HG03571 (cell line): ENCODE measurements around the gene SLC35A3.
"Not testable (repeated sequence)": the region's sequence is repeated elsewhere in the genome, so short reads cannot be mapped to it uniquely, and the experiment has no call there.

ENCODE experiments used
- ATAC-seq: cut with Tn5 transposase; IDR thresholded peaks from one replicate; pipeline ENCODE4 v1.9.1; 2021; ENCODE audit not compliant: unreplicated experiment

The SLC35A3 gene

DNA sequence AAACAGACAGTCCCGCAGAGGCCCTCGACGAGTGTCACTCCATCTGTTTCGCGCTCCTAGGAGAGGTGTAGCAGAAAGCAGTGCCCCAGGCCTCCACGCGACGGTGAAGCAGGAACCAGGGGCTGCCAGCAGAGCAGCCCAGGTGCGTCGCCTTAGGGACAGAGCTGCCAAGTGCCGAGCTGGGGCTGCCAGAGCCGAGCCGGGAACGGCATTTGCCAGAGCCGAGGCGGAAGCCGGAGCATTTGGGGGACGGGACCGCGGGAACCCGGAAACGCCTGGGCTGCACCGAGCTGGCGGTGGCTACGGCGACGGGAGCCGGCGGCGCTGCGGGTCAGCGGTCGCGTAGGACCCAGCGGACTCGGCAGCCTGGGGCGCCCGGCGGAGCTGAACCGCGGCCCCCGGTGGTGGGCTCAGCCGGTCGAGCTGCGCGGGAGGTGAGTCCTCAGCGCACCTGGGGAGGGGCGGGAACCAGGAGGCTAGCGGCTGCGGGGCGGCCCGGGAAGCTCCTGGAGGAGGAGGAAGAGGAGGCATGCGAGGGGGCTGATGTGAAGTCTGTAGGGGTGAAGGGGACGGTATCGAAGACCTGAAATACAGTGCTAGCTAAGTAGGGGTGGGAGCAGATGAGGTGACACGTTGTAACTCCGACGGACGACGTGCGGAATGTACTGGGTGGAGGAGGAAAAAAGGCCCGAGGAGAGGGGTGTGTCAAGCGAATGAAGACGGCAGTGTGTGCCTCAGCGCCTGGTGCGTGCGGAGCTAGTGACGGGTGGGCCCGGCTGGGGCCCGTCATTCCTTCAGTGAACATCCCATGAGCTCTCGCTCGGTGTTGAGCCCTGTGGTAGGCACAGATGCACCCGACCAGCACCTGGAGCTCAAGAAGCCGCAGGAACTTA, at the start of gene SLC35A3:
TSS of gene SLC35A3 (plus strand) at position 268 of the 893 bp plus-strand sequence. CDS start 23,559 bp downstream, outside the sequence.
- peak; percentile 93 for ATAC-seq

DNA sequence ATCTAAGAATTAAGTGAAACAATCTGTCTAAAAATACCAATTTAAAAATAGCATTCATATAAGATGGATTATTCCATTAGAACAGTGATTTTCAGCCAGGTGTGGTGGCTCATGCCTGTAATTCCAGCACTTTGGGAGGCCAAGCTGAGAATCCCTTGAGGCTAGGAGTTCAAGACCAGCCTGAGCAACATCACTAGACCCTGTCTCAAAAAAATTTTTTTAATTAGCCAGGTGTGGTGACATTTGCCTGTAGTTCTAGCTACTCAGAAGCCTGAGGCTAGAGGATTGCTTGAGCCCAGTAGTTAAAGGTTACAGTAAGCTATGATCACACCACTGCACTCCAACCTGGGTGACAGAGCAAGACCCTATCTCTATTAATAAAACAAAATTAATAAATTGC, 35.0 kb upstream of the SLC35A3 start:
- ATAC-seq = no peak

GRCh38 chr1:99935534-99935933, 34.3 kb upstream of the SLC35A3 start:
- no peak for ATAC-seq

- no peak for ATAC-seq
These were observed 33.7 kb upstream of the SLC35A3 start for GRCh38 chr1:99936071-99936470.

- ATAC-seq = no peak
These were observed 27.1 kb upstream of the SLC35A3 start for GRCh38 chr1:99942723-99943122.

GRCh38 chr1:99943223-99943794, 26.5 kb upstream of the SLC35A3 start:
- no peak for ATAC-seq

DNA sequence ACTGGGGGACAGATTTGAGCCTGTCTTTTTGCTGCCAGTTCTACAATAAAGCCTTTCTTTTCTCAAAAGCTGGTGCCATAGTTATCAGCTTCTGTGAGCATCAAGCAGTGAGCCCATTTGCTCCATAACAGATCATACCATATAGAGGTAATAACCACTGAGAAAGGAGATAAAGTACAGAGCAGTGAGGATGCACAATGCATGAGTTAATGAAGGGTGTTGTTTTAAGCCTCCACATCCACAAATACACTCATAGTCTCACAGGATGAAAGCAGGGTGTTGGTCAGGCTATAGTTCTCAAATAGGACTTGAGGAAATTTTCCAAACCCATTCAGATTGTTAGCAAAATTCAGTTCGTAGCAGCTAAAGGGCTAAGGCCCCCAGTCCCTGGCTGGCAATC, 25.6 kb upstream of the SLC35A3 start:
- ATAC-seq = no peak

DNA sequence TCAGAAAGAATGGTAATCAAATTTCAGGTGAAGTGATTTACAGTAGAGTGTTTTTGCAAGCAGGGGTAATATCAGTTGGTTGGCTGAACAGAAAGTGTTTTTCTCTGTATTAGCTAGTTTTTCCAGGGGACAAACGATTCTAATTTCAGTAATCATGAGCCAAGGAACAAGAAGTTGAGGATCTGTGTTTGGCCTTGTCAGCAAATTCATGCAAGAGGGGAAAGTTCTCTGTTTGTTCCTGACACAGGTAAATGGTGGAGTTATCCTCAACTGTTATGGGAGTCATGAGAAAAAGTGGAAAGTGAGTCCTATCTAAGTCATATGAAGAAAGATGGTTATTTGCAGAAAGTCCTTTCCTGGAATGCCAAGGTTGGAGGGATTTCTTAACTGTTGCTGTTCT, 24.6 kb upstream of the SLC35A3 start:
- no peak for ATAC-seq

GRCh38 chr1:99950486-99950885, 19.3 kb upstream of the SLC35A3 start:
- ATAC-seq = no peak

DNA sequence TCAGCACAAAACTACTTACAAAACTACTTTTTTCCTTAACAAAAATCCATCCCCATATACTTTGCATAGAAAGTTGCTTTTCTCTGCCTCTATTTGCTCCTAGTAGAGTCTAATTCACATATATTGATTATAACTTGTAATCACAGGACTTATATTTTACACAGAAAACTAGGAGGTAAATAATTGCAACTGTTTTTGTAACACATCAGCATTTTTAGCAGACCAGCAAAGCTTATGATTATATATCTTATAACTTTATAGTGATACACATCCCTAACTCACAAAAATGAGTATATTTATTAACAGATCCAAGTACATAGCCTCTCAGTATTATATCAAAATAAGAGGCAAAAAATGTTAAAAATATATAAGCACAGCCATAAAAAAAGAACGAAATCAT, 17.3 kb upstream of the SLC35A3 start:
- ATAC-seq = no peak

GRCh38 chr1:99955375-99955774, 14.4 kb upstream of the SLC35A3 start:
- ATAC-seq = no peak

DNA sequence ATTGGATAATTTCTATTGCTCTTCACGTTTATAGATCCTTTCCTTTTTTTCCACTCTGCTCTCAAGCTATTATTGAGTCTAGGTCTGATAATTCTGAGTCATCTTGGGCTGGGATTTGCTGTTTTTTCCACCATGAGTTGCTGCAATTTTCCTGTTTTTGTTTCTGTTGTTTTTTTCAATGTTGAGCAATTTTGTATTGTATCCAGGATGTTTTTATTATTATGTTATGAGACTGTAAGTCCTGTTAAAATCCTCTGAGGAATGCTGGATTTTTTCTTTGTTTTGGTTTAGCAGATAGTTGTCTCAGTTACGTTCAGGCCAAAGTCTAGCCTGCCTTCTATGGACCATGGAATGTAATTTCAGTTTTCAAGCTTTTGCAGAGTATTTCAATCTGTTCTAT, 13.0 kb upstream of the SLC35A3 start:
- ATAC-seq = no peak

DNA sequence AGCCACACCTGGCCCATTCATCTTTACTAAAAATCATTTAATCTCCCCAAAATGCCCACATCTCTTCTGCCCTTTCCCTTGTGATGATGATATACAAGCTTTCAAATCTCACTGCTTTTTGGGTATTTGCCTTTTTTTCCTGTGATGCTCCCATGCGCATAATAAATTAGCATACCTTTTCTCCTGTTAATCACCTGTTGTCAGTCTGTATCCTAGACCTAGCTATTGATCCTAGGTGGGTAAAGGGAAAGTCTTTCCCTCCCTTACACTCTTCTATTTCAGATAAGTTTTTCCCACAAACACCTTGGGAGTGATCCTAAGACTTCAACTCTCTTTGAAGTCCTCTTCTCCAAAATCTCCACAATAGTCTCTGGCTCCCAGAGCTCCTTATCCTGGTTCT, 12.0 kb upstream of the SLC35A3 start:
- ATAC-seq = no peak

DNA sequence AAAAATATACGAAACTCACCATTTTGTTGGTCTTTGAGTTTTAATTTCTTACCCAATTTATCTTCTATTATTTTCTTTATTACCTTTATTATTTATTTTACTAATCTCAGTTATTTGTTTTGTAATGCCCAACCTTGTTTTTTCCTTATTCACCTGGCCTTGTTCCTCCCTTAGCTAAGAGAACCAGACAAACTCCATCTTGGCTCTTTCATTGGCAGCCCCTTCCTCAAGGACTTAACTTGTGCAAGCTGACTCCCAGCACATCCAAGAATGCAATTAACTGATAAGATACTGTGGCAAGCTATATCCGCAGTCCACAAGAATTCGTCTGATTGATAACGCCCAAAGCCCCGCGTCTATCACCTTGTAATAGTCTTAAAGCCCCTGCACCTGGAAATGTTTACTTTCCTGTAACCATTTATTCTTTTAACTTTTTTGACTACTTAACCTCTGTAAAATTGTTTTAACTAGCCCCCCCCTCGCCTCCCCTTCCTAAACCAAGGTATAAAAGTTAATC, 10.5 kb upstream of the SLC35A3 start:
- not testable (repeated sequence) for ATAC-seq

GRCh38 chr1:99960260-99960659, 9.5 kb upstream of the SLC35A3 start:
- ATAC-seq = not testable (repeated sequence)

DNA sequence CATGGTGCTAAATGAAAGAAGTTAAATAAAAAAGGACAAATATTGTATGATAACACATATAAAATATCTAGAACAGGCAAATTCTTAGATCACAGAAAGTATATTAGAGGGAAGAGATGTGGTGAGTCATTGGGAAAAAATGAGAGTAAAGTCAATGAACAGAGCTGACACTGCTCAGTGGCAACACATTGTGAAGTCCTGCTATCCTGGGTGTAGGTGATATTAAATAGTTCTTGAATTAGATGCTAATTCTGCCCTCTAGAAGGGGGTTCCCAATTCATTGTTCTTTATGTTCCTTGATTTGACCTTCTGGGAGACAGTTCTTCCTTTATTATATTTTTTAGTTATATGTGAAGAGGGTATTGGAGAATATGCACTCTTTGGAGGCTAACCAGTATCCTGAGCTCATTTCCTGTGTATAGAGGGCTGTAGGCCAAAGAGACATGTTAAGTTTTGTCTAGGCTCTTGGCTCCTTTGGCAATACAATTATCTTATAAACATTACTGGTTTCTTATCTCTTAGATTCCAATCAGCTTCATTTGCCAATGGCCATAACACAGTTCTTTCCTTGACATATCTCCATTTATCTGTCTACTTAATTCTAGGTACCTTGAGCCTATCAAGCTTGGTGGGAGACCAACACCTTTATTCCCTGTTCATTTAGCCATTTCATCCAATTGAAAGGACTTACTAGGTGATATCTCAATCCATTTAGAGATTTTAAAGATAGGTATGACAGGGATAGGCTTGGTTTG, 6.6 kb upstream of the SLC35A3 start:
- no peak for ATAC-seq

- ATAC-seq = no peak
These were observed 5.0 kb upstream of the SLC35A3 start for GRCh38 chr1:99964806-99965205.

DNA sequence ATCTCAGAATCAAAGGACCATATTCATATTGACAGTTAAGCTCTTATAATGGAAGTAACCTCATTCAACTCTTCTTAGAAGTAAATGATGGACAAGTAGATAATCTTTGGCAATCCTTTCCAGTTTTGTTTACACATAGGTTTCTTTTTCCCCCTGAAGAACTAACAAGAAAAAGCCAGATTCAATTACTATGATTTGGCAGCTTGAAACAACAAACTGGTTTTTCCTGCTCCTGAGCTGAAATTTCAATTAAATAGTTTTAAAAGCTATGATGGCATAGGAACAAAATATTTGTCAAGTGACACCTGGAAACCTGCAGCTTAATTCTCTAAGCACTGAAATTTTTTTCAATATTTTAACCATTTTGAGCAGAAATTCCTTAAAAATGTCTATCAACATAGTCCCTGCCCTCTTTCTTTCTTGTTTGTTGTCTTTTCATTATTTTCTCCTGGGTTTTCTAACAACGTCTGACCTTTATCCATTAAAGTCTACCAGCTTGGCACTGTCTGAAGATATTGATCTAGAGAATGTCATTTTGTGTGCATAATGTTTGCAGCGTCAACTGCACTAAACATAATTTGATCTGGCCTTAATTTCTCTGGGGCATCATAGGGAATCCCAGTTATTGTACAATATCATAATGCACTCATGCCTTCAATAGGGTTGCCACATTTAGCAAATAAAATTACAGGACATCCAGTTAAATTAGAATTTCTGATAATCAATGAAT, 4.0 kb upstream of the SLC35A3 start:
- no peak for ATAC-seq

GRCh38 chr1:99968214-99968613, 1.6 kb upstream of the SLC35A3 start:
- no peak for ATAC-seq

DNA sequence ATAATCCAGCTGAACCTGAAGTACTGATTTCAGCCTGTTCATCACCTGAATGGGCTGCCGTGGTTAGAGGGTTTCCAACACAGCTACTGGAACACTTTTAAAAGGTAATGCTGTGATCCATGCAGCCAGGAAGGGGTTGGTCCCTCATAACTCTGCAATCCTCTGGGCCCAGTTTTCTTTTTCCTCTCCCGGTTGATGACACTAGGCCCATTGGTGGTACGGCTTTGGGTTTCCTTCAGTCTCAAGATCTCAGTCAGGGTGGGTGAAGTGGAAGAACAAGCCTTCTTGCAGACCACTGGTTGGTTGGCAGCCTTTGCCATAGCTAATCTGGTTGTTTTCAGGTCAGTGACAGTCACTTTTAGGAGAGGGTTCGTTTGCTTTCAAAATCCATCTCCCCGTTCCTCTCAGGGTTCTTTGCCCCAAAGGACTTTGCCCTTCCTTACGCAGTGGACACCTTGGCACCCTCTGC, 502 bp upstream of the SLC35A3 start:
- ATAC-seq = peak; percentile 21
